Colon (tissue), 2 donors: ENCODE results near the gene KLHL3.

ENCODE experiments used
- FAIRE-seq: peaks from 2 replicates; lab custom pipeline; 2012; peaks lifted over from hg19 to GRCh38; lab: Jason Lieb, UNC
- donor health status: control.
- donor health status: control.

The KLHL3 gene

DNA sequence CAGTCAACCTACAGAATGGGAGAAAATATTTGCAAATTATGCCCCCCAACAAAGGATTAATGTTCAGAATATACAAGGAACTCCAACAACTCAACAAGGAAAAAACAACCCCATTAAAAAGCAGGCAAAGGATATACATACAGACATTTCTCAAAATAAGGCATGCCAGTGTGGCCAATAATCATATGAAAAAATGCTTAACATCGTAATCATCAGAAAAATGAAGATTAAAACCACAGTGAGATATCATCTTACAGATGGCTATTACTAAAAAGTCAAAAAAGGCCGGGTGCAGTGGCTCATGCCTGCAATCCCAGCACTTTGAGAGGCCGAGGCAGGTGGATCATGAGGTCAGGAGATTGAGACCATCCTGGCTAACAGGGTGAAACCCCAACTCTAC is 103.2 kb downstream of the KLHL3 start:
- no peak for FAIRE-seq

DNA sequence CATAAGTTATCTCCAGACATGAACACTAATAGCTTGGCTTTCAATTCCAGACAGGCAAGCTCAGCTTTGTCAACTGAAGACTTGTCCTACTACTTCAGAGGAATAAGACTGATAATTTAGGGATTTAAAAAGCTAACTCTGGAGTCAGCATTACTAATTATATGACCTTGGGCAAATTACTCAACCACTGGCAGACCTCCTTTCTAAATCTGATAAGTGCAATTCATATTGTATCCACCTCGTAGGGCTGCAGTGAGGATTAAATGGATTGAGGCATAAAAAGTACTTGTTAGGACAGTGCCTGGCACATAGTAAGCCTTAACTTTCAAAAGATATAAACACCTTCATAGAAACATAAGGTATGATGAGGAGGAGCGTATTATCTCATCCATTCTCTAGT is 104.4 kb downstream of the KLHL3 start:
- FAIRE-seq: no peak

DNA sequence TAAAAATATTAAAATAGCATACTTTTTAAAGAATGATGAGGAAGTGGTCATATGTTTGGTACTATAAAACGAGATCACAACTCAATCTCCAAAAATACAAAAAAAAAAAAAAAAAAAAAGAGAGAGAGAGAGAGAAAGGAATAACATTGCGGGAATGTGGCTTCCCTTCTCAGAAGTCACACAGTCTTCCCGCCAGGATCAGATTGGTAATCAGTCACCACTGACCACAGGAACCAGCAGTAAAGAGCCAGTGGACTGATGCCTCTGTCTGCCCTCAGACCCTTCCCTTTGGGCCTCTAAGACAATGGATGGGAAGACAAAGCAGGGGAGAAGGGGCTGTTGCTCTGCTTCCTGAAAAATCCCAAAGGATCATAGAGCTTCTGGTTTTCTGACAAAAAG is 104.9 kb downstream of the KLHL3 start:
- no peak for FAIRE-seq

DNA sequence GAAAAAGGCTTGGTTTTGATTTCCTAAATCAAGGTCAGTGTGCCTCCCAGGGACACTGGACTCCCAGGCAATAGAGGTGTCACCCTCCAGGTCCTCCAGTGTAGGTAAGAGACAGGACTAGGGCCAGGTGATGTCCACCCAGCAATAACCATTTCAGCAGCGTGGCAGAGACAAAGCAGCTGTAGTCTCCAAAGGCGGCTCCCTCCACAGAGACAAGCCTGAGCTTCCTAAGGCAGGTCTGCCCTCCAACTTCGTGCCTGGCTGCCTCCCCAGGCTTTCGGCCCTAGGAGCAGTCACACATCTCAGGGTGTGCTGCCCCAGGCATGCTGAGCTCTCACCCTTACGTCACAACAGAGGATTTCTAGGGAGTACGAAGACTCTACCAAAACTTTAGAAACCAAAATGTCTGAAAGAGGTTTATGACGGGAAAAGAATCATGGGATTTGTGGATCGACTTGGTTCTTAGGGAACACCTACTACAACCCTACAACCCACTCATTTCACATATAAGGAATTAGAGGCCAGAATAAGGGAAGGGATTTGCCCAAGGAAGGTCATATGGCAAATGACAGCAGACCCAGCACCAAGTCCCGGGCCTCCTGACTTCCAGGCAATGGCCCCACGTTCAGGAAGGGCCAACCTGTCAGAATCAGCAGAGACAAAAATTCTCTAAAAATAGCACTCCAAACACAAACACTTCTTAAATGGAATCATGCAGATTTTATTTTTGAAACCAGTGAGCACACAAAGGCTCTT is 105.5 kb downstream of the KLHL3 start:
- FAIRE-seq: no peak

DNA sequence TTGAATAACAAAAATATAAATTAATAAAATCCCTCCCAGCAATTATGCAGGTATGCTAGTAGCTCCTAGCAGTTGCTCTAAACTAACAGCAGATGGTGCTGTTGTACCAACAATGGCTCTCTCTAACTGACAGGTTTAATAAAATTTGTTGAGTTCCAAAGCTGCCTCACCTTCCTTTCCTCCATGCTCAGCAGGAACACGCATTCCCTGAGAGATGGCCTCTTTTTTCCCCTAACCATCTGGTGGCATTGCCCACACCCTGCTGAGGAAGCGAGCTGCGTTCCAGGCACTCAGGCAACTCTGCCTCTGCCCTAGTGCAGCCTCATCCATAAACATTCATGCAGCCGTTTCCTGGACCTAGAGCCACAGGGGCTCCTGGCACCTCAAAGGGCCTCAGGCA is 106.2 kb downstream of the KLHL3 start:
- no peak for FAIRE-seq

DNA sequence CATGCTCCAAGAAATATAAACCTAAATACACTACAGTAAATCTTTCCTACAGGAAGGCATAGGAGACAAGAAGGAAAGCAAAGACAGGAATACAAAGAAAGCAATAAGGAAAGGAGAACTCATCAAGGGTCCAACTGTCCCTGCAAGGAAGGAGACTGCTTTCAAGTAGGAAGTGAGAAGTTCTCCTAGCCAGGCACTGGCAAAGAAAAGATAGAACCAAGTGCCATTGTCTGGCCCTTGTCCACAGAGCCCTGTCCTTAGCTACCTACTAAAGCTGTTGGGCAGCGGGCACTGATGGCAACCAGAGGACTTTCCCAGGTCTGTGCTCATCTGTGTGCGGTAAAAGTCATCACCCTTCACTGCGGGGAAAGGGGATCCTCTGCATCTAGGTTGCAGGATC is 108.2 kb downstream of the KLHL3 start:
- FAIRE-seq: no peak

DNA sequence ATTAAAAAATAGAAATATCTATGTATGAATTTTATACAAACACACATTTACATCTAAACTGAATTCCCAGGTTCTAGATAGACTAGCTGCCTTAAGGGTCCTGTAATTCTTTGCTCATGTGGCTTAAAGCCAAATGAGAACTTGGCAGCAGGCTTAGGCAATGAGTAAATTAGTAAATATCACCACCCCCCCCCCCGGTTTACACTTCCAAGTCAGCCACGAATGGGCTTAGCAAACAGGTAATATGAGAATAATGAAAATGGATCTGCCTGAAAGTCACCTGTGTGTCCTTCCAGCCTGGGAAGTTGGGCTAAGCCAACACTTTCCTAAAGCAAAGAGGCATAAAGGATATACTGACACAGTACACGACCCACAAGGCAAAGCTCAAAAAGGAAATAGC is 108.6 kb downstream of the KLHL3 start:
- FAIRE-seq: no peak

DNA sequence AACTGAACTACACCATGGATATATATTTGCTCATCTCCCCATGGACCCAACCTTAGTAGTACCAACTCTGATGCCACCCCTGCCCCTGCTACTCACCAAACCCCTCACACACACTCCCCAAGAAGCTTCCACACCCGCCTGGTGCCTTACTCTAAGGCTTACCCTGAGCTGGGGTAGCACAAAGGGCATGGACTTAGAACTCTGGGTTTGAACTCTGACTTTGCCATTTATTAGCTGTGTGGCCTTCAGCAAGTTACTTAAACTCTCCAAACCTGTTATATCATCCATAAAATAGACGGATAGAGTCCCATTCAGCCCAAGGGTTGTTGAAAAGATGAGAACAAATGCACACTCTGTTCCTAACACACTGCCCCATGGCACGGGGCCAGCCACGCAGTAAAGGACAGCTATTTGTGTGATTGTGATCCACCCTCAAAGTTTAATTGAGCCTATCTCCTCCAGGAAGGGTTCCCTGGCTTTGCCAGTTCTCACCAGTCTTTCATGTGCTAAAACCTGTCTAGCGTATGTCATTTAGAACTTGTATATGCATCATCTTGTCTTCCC is 111.0 kb downstream of the KLHL3 start:
- no peak for FAIRE-seq

DNA sequence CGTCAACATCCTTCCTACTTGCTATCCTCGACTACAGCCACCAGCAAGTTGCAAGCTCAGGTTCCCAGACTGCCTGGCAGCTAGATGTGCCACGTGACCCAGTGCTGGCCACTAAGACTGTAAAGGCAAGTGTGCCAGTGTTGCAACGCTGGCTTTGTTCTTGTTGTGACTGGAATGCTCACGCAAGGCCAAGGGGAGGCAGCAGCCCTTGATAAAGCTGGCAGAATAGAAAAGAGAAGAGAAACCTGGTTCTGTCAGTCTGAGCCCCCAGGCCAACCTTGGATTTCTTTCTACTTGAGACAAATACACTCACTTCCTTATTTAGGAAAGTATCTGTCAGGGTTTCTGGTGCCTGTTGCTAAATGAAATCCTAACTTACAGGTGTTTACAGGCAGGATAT is 113.0 kb downstream of the KLHL3 start:
- no peak for FAIRE-seq

DNA sequence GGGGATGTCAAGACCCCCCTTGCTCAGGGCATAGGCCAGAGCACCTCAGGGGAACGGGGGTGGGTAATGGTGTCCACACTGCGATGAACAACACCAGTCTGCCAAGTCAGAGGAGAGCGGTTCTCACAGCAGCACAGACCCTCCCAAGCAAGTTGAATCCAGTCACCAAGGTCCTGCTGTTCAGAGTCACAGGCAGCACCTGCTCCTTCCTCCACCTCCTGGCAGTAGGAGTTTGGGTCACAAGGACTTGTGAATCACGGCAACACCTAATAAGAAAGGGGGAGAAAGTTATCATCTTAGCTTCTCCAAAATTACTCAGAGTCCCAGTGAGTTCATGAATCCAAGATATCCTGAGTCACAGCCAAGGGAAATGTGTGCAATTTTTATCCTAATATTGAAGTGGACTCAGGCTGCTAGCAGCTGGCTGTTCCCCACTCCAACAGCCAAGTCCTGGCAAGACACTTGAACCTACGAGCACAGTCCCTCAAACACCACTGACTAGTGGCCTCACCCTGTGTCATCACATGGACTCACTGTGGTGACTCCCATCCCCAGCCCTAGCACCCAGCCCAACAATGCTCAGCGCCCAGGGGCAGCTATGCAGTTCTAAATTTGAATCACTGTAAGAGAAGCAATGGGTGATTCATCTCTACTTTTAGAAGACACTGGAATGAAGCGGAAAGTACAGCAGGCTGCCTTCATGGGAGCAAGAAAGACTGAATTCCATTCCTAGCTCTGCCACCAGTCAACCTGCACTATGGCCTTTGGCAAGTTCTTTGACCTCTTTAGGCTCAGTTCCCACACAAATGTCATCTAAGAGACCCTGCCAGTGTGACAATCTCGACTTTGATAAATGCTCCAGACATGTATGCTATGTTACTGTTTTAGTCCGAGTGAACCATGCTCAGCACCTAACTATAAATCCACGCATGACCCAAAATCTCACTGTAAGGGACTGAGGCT is 113.7 kb downstream of the KLHL3 start:
- no peak for FAIRE-seq

DNA sequence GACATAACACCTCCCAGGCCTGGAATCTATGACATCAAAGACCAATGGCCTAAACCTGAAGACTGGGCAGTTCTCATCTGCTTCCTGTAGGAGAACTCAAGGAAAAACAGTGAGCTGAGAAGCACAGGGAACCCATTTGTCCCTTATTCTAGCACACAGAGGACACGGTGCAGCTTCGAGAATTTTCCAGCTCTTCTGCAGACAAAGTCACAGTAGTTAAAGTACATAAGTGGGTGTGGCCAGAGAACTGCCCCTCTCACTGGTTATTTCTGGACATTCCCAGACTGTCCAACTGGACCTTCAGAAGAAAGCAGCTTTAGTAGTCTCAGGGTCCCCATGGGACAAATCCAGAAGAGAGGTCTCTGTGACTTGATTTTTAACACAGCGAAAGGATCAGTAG is 114.6 kb downstream of the KLHL3 start:
- no peak for FAIRE-seq

DNA sequence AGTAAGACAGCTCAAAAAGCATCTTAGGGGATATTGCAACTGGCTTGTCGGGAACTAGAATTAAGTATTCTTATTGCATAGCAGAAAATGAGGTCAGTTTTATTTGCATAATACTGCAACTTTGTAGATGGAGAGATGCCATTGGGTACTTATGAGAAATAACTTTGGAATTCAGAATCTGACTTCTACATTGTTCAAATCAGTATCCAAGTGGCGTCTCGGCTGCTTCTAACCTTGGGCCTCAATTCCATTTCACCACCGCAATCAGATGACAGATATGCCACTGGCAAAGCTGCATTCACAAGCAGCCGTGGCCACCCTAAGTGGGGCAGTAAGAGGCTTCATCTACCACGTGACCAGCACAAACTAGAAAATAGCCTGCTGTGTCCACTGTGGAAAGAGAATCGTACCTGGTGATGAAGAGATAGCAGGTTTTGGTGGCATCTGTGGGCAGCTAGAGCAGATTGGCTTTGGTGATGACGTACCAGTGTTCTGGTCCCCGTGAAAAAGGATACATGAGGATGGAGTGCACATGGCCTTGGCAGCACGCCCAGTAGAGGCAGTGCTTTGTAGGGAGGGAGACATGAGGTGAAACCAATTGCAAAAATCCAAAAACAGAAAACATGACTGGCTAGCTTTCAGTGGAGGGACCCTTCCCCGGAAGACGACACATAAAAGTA is 116.6 kb downstream of the KLHL3 start:
- no peak for FAIRE-seq

DNA sequence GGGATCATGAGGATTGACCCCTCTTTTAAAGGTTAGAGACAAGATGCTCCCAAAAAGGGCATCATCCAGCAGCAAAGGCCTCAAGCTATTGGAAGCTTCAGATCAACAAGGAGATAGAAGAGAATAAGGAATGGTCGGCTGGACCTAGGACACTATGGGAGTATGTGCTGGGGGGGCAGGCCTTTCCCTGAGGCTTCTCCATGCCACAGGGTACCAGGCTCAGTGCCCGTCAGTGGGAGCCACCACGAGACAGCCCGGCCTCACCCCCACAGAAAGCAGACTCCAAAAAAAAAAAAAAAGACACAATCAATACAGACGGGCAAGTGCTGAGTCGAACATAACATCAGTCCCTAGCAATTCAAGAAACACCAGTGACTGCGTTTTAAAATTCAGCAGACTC is 117.4 kb downstream of the KLHL3 start:
- no peak for FAIRE-seq

DNA sequence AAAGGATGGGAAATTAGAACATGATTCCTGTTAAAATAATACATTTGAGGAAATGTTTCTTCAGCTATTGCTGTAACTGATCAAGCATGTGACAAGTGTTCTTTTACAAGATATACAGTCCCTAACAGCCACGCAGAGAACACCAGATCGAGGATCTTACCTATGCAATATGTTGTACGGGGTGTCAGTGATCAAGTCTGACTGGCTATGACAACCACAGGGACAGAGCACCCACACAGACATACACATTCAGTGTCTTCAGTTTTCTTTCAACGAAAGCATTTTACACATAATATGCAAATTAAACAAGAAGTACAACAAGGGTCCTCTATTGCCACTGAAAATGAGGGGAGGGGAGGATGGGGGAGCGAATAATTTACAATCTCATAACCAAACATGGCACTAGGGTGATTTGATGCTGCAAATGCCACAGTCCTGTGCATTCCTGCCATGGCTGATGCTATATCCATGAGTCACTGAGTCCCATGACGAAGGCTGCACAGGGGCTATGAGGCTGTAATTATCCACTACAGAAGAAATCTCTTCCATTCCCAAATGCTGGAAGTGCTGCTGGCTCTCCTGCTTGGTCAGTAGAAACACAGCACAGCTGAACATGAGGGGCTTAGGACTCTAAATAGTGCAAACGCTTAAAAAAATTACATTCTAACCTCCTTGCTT is 118.2 kb downstream of the KLHL3 start:
- FAIRE-seq: no peak

DNA sequence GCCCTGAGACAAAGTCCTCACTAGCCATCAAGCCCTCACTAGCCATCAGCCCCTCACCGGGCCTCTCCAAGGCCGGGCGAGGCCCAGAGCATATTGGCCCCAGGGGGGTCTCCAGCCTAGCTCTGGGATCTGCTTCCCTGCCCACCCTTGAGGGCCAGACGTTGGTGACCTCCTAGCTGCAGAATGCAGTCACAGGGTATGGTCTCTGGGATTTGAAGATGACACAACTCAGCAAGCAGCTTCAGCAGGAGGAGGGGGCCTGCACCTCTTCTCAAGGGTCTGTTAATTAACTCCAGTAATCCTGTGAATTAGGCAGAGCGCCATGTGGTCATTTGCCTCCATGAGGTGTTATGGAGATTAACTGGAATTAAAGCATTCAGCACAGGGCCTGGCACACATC is 119.8 kb downstream of the KLHL3 start:
- no peak for FAIRE-seq

DNA sequence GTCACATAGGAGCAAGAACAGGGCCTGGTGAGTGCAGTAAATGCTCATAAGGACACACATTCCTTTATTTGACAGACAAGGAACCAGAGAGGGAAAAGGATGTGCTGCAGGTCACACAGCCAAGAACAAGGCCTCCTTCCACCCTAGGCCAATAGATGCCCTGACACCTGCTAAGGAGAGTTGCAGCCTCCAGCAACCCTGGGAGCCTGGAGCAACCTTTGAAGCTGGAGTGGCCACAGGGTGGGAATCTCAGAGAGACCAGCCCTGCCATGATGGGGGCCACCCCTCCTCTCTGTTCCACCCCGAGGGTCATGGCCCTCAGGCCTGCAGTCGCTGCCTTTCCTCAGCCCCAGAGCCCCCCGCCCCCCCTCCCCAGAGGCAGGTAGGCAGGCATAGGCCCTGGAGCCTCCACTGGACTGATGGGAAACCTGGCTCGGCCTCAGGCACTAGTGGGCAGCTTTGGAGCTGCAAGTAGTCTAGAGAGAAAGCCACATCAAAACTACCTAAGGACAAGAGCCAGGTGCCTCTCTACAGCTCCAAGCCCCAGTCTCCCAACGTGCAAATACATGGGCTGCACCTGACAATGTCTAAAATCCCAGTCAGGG is 120.6 kb downstream of the KLHL3 start:
- no peak for FAIRE-seq

DNA sequence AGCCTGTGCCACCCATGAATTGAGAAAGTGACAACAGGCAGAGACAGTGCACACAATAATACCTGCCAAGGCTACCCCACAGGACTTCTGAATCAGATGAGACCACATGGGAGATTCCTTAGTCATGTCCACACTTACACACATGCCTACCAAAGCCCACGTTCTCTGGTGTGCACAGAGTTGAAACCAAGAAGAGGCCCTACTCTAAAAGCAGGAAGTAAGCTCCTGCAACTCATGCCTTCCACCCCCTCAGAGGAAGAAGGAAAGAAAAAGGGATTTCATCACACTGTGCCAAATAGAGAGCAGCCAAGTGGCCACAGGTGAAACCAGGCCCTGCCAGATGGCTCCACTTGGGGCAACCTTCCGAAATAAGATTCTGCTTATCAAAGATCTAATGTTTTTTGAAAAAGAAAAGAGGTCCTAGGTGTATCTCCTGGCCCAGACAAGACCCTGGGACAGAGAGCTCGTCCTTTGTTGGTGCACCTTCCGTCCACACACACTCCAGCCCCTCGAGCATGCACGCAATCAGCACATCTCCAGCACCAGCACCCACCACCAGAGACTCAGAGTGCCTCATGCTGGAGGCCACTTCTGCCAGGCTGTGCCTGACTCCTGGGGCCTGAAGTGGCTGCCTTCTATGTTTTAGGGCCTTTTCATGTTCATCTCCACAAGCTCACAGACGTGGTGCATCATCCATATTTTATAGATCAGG is 122.2 kb downstream of the KLHL3 start:
- FAIRE-seq: no peak

DNA sequence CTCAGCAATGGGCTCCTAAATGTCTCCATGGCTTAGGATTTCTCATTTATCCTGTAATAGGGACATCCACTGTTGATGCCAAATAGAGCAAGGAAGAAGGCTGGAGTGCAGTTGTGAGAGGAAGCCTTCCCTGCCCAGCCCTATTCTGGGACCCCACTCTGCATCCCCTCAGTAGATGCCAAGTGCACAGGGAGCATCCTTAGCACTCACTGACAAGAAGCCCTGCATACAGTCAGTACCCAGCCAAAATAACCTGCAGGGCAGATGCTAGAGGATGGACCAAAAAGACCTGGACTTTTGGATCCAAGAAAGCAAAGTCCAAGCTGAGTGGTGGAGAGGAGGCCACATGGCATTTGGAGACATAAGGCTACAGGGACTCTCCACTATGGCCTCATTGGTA is 123.3 kb downstream of the KLHL3 start:
- no peak for FAIRE-seq

DNA sequence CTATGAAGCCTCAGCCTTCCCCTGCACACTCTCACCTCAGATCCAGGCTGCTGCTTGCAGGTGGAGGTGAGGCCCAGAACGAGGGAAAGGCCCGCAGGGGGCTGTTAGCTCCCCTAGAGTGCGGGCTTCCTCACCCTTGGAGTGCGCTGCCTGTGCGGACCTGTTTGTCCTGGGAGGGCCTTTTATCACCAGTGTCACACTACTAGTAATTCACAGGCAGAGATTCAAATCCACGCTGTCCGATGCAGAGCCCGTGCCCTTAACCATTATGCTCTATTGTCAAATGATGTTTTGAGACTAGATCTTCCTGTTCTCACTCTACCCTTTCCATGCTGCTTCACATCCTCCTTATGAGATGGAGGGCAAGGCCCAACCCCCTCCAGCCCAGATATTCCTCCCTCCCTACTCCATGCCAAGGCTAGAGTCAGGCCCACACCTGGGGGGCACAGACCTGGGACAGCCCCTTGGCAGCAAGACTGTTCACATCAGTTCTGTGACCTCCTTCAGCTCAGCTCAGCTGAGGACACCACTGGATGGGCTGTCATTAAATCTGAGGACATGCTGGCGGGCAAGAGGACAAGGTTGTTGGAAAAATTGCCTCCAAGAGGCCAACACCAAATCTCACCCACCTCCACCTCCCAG is 124.0 kb downstream of the KLHL3 start:
- no peak for FAIRE-seq

DNA sequence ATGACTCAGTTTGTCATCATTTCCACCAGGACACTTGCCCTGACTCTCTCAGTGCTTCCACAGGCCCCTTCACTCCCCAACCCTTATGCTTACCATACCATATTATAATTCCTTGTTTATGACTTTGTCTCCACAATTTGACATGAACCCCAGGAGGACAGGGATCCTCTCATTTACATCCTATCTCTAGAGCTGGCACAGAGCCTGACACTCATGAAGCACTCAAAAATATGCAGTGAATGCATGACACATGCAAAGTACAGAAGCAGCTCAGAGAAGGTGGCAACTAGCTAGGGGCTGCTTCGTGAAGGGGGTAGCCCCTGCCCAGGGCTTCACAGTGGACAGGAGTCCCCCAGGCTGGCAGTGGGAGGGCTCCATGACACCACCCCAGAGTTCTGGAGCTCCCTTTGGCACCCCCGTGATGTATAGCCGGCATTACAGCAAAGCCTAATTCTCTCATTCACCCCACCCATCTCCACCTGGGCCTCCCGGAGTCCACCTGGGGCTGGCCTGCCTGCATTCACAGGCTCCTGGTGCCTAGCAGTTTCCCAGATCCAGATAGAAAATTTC is 124.8 kb downstream of the KLHL3 start:
- FAIRE-seq: no peak
